Forelimb muscle (tissue), 1 donor: ENCODE data around the gene B3GALT5. TPM values are rescaled to one million over a fixed set of nuclear protein-coding genes. Genes with fewer than 3 reads are reported as not detected.
"Not testable (repeated sequence)": the region's sequence is repeated elsewhere in the genome, so short reads cannot be mapped to it uniquely, and the experiment has no call there.

Experiments
- DNase-seq: peaks from one replicate; pipeline ENCODE4 v3.0.0-alpha.2; 2013; ENCODE audit warnings: low read depth
- polyA plus RNA-seq: library from polyadenylated mRNA; unstranded; fragments of 120-200 nt; gene quantifications from one replicate; pipeline ENCODE4 v1.2.1, GENCODE V29; 2013; ENCODE audit not compliant: insufficient read length

Gene B3GALT5
- polyA plus RNA-seq, 1 donor, result 0.22 TPM

DNA sequence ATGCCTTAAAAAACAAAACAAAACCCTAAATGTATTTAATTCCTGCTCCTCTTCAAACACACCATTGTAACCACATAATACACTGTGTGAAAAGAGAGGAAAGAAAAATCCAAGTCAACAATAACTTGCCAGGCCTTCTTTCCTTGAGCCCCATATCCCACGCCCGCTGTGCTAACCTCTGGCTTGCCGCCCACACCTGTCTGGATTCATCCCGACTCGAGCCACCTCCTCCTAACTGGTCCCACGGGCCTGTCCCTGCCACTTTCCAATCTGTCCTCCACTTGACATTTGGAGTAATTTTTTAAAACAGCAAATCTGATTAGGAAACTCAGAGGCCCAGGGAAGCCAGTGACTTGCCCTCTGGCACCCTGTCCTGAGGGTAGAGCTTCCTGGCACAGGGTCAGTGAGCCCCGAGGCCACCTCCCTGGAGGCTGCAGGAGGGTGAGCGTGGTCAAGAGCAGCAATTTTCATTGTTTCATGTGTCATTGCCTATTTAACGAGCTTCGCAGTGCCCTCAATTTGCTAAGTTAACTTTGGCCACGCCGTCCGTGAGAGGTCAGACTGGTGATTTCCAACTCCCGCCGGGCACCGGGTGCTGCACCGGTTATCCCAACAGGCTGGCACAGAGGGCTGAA lies 54.1 kb downstream of the B3GALT5 start:
- no peak for DNase-seq

DNA sequence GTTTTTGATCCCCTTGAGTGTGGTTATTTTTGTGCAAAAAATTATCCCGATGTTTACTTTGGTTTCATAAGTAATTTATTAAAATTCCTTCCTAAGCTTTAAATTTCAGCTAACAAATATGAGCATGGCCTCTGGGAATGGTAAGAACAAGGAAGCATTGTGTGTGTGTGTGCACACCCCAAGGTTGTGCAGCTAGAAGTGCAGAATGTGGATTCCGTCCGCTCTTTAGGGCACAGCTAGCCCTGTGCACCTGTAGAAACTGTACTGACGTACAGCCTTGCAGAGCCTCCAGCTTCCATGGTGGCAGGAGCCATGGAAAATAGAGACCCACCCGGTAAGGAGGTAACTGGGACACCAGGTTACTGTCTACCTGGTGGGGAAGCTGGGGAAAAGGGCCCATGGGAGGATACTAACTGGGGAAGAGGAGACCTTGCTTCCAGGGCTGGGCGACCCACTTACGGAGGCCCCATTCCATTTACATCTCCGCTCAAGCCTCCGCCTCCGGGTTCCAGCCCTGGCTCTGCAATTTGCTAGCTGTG lies 54.7 kb downstream of the B3GALT5 start:
- DNase-seq, result no peak

DNA sequence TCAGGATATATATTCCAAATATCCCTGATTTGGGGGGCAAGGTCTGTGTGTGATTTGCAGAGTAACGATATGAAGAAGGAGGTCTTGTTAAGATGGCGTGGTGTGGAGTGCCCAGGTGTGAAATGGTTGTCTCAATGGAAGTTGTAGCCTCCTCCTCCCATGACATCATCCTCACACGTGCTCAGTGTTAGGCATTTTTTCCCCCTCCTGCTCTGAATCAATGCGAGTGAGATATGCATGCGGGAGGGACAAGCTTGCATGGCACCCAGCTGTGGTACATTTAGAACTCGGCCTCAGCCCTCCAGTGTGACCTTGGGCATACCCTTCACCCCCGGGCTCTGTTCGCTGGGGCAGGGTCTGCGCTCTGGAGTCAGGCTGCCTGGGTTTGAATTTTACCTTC lies 55.6 kb downstream of the B3GALT5 start:
- no peak for DNase-seq

DNA sequence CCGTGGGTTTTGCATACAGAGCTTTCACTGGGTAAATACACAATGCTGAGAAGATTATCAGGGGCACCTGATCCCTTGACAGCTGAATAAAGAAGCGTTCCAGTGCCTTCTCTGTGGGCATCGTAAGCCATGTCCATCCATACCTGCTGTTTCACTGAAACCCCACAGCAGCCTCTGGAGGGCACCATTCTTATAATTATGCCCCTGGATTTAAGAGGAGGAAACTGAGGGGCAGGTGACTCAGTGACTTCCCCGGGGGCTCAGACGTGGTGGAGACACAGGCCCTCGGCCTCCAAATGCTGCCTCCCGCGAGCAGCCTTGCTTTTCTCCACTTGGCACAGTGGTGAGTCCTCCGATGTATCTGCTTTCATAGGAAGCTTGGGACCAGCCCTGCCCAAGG lies 56.7 kb downstream of the B3GALT5 start:
- DNase-seq, result no peak

GRCh38 chr21:39669976-39670661 lies 57.4 kb downstream of the B3GALT5 start:
- DNase-seq, result no peak

GRCh38 chr21:39670701-39671100 lies 58.0 kb downstream of the B3GALT5 start:
- DNase-seq, result no peak

GRCh38 chr21:39671986-39672385 lies 59.2 kb downstream of the B3GALT5 start:
- no peak for DNase-seq

GRCh38 chr21:39673163-39673562 lies 60.4 kb downstream of the B3GALT5 start:
- DNase-seq, result no peak

DNA sequence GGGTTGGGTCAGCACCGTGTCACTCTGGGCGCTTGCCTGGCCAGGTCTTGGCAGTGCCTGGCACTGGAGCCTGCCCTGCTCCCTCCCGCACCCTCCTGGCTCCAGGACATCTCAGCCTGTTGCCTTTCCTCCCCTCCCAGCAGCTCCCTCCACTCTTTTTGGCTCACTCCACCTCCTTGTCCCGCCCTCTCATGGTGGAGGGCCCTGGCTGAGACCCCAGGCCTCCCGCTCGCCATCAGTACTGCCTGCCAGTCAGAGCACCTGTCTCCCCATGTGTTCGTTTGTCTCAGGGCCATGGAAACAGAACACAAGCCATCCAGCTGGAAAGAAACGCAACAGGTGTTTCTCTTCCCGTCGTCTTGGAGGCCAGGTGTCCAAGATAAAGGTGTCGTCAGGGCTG lies 61.0 kb downstream of the B3GALT5 start:
- no peak for DNase-seq

DNA sequence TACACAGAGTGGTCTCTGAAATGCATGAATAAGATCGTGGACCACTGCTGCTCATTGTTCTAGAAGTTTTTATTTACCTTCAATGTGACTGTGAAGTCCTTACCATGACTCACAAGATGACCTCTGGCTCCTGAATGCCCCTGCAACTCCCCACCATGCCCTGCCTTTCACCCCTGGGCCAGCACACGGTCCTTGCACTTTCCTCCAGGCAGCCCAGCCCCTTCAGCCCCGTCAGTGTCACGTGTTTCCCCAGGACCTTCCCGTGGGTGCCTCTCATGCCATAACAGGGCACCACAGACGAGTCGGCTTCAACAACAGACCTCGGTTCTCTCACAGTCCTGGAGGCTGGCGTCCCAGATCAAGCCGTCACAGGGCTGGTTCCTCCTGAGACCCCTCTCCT lies 62.1 kb downstream of the B3GALT5 start:
- no peak for DNase-seq

DNA sequence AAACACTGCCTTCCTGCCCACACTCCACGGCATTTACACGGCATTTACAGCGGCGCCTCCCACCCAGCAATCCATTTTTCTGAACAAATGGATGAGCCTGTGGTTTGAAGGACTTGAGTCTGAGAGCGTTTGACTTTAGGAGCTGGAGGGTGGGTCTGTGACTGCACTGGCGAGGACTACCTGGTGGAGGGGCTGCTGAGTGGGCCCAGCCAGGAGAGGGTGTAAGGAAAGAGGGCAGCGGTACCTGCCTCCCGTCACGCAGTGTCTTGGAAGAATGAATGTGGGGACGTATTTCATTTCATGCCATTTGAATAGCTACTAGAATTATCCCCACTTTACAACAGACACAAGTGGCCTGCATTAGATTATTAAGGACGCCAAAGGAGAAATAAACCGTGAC lies 62.9 kb downstream of the B3GALT5 start:
- DNase-seq, result no peak

- DNase-seq, result no peak
Observed at GRCh38 chr21:39675993-39676661, 63.4 kb downstream of the B3GALT5 start.

DNA sequence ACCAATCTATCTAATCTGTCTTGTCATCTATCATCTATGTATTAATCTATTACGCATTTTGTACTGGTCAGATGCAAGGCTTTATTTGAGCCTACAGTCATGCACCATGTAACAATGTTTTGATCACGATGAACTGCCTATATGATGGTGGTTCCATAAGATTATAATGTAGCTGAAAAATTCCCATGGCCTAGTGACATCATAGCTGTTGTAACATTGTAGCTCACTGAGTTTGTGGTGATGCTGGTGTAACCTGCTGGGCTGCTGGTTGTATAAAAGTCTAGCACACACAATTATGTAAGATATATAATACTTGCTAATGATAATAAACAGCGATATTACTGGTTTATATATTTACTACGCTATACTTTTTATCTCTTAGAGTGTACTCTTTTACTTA lies 67.5 kb downstream of the B3GALT5 start:
- no peak for DNase-seq

DNA sequence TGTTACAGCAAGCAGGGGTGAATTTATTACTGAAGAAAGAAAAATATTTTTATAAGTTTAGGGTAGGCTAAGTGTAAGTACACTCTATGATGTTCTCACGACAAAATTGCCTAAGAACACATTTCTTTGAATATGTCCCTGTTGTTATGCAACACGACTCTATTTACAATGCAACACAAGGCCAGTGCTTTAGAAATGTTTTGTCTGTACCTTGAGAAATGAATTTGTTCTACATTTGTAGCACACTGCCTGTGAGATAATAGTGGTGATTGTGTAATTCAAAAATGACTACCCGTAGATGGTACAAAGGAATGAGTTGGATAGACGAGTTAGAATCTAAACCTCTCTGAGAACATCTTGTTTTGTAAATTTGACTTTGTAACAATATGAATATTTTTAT lies 68.5 kb downstream of the B3GALT5 start:
- DNase-seq, result no peak

DNA sequence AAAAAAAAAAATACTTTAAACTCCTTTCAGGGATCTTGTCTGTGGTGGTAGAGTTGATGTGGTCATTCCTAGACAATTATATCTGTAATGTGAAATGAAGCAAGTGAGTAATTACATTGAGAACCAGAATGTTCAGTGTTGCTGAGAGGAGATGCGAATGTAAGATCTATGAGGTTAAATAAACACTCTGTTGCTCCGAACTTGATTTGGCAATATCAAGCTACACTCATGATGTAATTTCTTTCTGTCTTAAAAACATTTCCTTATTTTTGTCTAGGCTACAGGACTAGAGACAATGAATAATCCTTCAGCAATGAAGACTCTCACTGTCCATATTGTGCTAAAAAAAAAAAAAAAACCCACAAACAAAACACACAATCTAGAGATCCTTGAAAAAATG lies 69.1 kb downstream of the B3GALT5 start:
- DNase-seq, result no peak

DNA sequence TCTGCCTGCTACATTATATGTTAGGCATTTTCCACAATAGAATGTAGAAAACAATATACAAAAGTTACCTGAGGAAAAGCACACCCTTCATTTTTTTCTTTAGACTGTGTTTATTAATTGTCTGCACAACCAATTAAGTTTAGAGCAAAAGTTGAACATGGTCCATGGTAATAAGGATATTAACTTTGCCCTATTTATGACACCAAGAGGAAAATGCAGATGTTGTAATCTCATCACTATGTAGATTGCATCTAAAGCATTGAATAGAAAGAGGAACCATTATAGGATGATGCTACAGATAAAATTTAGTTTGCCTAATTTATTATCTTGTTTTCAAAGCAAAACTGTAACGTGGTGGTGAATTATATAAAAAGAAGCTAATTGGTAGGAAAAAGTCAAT lies 72.5 kb downstream of the B3GALT5 start:
- no peak for DNase-seq

GRCh38 chr21:39685991-39686390 lies 73.3 kb downstream of the B3GALT5 start:
- DNase-seq, result no peak

DNA sequence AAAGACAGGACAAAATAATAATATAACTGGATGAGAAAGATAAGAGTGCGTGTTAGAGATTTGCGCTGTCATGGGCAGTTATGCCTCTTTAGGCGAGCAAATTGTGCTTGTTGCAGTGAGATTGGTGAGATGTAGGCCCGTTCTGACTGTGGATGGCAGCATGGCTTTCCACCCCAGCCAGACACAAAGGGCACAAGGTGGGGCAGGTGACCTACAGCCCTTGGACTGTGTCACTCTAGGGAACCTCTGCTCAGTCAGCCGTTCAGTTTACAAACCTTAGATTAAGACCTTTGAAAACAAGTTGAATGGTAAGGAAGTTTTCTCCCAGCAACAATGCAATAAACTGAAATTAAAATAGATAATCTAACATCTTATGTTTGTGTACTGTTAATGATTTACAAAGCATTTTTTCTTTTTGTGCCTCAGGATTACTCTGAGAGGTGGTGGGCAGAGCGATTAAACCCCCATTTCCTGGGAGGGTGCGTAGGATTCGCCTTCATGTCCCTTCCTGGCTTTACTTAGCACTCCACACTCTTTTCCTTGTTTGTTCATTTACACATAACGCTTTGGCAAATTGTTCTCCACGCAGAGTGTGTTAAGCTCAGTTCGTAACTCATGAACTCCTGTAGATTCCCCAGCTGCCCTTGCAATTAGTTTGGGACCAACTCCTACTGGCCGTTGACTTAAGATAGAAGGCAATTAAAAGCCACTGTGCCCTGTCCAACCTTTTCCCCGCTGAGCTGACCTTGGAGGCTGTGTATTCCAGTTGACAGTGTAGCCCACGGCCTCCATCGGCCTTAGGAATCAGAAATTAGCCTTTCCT lies 74.1 kb downstream of the B3GALT5 start:
- no peak for DNase-seq

DNA sequence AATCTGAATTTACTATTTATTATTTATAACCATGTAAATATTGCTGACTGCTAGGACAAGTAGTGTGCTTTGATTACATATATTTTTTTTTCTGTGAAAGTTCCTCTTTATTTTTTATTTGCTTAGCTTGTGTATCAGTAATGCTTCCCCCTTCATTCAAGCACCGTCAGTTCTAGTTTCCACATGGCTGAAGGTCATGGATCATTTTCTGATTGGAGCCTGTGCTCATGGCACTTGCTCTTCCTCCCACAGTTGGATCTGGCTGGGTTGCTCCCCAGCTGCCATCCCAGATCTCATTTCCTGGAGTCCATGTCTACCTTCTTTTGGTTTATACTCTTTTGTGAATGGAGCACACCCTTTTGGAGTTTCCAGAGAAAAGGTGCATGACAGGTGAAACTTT lies 75.3 kb downstream of the B3GALT5 start:
- no peak for DNase-seq

- not testable (repeated sequence) for DNase-seq
Observed at GRCh38 chr21:39689860-39690259, 77.1 kb downstream of the B3GALT5 start.

- DNase-seq, result no peak
Observed at GRCh38 chr21:39690454-39690853, 77.7 kb downstream of the B3GALT5 start.

DNA sequence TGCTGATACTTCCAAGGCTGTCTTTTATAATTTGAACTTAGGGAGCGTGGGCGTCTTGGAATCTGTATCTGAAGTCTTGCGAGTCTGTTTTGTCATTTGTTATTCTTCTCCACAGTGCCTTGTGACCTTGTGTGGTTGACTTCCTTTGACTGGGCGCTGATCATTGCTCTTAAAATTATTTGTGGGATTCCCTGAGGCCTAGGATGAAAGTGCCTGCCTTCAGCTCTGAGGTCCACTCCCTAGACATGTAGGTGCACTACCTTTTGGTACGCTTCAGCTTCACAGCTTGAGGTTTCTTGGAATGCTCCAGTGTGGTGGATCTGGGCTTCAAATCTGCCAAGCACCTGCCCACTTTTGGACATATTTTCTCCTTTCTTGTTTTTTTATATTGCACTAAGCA lies 82.0 kb downstream of the B3GALT5 start:
- DNase-seq, result no peak
